Stimulated activated CD8-positive, alpha-beta memory T cell treated with anti-CD3 and anti-CD28 coated beads, Interleukin-15, amount 100 ng/mL, for 1 hour (primary cell): ENCODE data around the gene PPM1E.
"Not testable (repeated sequence)": the region's sequence is repeated elsewhere in the genome, so short reads cannot be mapped to it uniquely, and the experiment has no call there.

Experiments
- DNase-seq: peaks from one replicate; pipeline ENCODE4 v3.0.0-alpha.2; 2020; ENCODE audit warnings: low read depth

PPM1E gene

GRCh38 chr17:58755577-58756245 is at the start of gene PPM1E:
Gene PPM1E (plus strand): TSS chr17:58755854.
- DNase-seq: peak; percentile 2

DNA sequence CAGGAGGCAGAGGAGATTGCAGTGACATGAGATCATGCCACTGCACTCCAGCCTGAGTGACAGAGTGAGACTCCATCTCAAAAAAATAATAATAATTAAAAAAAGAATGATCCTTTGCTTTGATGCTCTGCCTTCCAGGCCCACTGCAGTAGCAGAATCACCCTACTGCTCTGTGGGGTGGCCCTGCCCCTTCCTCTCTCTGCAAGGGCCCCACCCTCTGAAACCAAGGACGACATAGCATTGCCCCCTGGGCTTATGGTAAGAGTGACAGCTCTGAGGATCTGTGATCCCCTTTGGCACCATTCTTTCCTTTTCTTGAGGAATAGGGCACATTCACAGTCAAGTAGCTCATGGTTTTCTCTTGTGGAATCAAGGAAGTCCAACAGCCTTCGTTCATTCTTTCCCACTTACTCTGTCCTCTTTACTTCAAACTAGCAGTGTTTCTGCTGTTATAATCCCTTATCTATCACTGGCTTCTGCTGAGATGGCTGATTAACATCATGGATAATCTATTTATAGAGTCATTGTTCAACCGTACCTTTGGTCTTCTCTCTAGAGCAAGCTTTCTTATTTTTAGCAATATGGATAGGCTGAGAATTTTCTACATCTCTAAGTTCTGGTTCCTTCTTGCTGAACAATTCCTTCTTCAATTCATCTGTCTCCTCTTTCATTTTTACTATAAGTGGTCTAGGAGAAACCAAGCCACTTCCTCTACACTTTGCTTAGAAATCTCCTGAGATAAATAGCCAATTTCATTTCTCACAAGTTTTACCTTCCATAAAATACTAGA is 49.1 kb upstream of the PPM1E start:
- DNase-seq: no peak

- DNase-seq: peak; percentile 5
These were observed 44.6 kb upstream of the PPM1E start for GRCh38 chr17:58710948-58711552.

DNA sequence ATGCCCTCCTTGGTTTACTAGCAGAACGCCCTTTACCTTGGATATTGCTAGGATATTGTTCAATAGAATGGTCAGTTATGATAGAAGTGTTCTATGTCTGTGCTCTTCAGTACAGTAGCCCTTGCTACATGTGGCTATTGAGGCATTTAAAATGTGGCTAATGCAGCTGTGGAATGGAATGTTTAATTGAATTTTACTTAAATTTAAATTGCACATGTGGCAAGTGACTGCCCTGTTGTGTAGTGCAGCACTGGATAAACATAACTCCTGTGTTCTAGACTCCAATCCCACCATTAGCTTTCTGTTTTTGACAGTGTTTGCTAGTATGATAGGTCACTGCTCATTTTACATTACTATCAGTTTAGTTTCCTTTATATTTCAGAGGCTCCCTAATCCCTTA is 33.4 kb upstream of the PPM1E start:
- no peak for DNase-seq

DNA sequence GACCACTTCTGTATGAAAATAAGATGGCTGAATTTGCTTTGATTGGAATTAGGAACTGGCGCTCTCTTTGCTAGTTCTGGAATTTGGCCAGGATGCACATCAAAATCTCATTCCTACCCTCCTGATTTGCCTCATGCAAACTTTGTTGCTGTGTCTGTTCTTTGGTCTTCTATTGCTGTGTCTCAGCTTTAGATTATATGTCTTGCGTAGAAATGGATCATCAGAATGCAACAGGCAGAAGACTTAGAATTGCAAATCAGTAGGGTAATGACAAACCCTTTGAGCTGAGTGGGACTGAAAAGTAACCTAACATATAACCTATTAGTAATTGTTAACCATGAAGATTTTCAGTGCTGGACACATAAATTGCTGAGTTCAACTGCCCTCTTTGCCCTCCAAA is 33.0 kb upstream of the PPM1E start:
- DNase-seq: no peak

GRCh38 chr17:58728798-58729197 is 26.9 kb upstream of the PPM1E start:
- no peak for DNase-seq

GRCh38 chr17:58730937-58731336 is 24.7 kb upstream of the PPM1E start:
- no peak for DNase-seq

- no peak for DNase-seq
These were observed 21.6 kb upstream of the PPM1E start for GRCh38 chr17:58734040-58734439.

DNA sequence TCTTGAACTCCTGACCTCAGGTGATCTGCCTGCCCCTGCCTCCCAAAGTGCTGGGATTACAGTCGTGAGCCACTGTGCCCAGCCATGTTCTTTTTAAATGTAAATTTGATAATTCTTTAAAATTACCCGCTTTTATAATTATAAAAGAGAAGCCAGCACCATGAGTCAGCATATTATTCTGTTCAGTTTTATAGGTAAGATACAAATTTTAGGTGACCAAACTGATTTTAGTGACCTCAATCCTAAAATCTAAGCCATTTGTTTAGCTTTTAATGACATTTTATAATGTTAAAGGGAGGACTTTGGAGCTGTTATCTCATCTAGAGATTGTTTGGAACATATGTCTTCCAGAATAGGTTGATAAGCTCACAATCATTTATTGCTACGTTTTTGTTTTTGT is 20.8 kb upstream of the PPM1E start:
- DNase-seq: no peak

DNA sequence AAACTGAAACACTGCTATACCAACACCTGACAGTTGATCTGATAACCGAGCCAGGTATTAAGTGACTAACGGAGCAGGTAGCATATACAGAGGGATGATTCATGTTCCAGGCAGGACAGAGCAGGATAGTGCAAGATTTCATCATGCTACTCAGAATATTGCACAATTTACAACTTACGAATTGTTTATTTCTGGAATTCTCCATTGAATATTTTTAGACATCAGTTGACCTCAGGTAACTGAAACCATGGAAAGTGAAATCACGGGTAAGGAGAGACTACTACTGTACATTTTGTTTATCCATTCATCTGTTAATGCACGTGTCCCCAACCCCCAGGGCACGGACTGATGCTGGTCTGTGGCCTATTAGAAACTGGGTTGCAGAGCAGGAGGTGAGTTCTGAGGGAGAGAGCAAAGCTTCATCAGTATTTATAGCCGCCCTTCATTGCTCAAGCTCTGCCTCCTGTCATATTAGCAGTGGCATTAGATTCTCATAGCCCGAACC is 14.5 kb upstream of the PPM1E start:
- no peak for DNase-seq

DNA sequence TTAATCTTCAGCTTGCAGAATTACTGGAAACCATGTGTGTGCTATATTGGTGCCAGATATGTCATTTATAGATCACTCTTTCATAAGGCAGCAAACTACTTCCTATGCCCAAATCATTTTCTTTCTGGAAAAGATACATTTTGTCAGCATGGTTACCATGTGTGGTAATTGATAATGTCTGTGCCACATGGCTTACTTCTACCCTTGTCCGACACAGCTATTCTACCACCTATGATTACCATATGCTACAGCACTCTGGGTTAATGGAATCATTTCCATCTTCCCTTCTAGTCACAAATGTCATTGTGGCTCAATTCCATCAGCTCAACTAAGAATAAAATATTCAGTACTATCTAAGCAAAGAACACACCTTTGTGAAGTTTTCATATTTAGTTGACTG is 8.0 kb upstream of the PPM1E start:
- no peak for DNase-seq

GRCh38 chr17:58749627-58750026 is 6.0 kb upstream of the PPM1E start:
- not testable (repeated sequence) for DNase-seq

DNA sequence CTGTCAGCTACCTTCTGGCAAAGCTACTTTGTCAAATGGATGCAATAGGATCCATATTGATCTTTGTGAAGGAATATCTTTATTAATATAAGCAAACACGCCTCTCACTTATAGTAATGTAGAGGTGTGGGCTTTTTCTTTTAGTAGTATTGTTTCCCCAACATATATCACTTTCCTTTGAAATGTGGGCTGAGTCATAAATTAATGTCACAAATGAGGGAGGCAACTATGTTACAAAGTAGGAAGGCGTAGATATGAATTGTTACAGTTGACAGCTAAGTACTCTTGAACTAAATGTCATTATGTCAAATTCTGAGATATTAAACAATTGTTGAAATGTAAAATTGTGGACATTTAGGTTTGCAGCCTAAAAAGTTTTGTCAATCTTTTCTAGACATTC is 2.6 kb upstream of the PPM1E start:
- no peak for DNase-seq

GRCh38 chr17:58755269-58755576 is 431 bp upstream of the PPM1E start:
- DNase-seq: no peak

- no peak for DNase-seq
These were observed 850 bp downstream of the PPM1E start for GRCh38 chr17:58756246-58757161.

DNA sequence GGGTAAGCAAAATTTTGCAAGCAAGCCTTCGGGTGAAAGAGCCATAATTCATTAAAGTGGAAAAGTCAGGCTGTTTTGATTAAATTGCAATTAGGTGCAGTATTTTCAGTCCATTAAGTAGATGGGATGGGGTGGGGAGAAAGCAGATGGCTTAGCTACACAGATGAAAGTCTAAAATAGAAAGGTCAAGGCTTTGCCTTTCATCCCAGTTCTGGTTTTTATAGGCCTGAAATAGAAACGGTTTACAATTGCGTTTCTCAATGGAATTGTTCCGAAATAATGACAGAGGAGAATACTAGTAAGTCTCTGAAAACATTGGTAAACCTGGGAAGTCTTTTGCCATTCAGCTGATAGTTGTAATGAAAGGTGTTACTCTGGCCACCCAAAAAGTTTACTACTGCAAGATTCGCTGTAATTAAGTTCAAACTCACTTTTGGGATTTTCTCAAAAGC is 1.5 kb downstream of the PPM1E start:
- DNase-seq: no peak

DNA sequence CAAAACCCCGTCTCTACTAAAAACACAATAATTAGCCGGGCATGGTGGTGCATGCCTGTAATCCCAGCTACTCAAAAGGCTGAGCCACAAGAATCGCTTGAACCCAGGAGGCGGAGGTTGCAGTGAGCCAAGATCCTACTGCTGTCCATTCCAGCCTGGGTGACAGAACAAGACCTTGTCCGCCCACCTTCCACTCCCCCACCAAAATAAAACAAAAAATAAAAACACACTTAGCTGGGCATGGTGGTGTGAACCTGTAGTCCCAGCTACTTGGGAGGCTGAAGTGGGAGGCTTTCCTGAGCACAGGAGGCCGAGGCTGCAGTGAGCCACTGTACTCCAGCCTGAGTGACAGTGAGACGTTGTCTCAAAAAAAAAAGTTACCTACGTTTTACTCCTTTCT is 3.2 kb downstream of the PPM1E start:
- no peak for DNase-seq

GRCh38 chr17:58759522-58759921 is 3.9 kb downstream of the PPM1E start:
- no peak for DNase-seq

DNA sequence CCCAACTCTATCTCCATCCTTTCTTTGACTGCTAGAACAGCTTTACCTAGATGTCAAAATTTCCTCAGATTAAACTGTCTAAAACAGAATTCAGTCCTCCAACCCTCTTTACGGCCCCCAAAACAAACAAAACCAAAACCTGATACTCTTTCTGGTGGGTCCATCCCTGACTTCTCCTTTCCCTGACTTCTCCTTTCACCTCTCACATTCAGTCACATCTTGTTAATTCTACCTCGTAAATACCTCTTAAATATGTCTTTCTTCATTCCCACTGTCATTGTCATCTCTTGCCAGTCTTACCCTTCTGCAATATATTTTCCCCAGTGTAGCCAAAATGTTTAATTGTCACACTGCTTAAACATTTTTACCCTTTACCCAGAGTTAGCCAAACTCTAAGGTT is 4.6 kb downstream of the PPM1E start:
- DNase-seq: no peak

- DNase-seq: no peak
These were observed 7.6 kb downstream of the PPM1E start for GRCh38 chr17:58763263-58763662.

GRCh38 chr17:58764373-58764772 is 8.7 kb downstream of the PPM1E start:
- DNase-seq: no peak

- DNase-seq: not testable (repeated sequence)
These were observed 22.8 kb downstream of the PPM1E start for GRCh38 chr17:58778482-58778881.
